GM23248 (cell line): ENCODE data around the gene MRPL14. TPM values are rescaled to one million over a fixed set of nuclear protein-coding genes. Genes with fewer than 3 reads are reported as not detected.

Source experiments
- DNase-seq: peaks from one replicate; pipeline ENCODE4 v3.0.0-alpha.2; 2015
- H2AFZ ChIP-seq: fragments of 200-600 bp; sonication (generic); 2 replicates; pipeline ENCODE4 v1.6.1; 2016; ENCODE audit warnings: antibody characterized with exemption
- H3F3A ChIP-seq: fragments of 200-600 bp; sonication (generic); 2 replicates; pipeline ENCODE4 v1.6.1; 2016; ENCODE audit warnings: mild to moderate bottlenecking, antibody characterized with exemption, mixed run types; ENCODE audit not compliant: insufficient read depth
- H3K27ac ChIP-seq: fragments of 200-600 bp; sonication (generic); 2 replicates; pipeline ENCODE4 v1.5.1; 2016; ENCODE audit warnings: mild to moderate bottlenecking
- H3K27me3 ChIP-seq: fragments of 200-600 bp; sonication (generic); replicated peaks from 2 replicates; pipeline ENCODE4 v1.6.1; 2016; ENCODE audit warnings: mild to moderate bottlenecking; ENCODE audit not compliant: insufficient read depth
- H3K36me3 ChIP-seq: fragments of 200-600 bp; sonication (generic); 2 replicates; pipeline ENCODE4 v1.6.1; 2016; ENCODE audit warnings: low read depth, mild to moderate bottlenecking
- H3K4me1 ChIP-seq: fragments of 200-600 bp; sonication (generic); 2 replicates; pipeline ENCODE4 v1.6.1; 2016; ENCODE audit warnings: mild to moderate bottlenecking; ENCODE audit not compliant: insufficient read depth
- H3K4me2 ChIP-seq: fragments of 200-600 bp; sonication (generic); one replicate; pipeline ENCODE4 v1.6.1; 2016; ENCODE audit warnings: mild to moderate bottlenecking; ENCODE audit not compliant: unreplicated experiment
- H3K4me3 ChIP-seq: fragments of 200-600 bp; sonication (generic); 2 replicates; pipeline ENCODE4 v1.5.1; 2016; ENCODE audit warnings: mild to moderate bottlenecking
- H3K79me2 ChIP-seq: fragments of 200-600 bp; sonication (generic); 2 replicates; pipeline ENCODE4 v1.6.1; 2016; ENCODE audit warnings: mild to moderate bottlenecking; ENCODE audit not compliant: insufficient read depth
- H3K9ac ChIP-seq: fragments of 200-600 bp; sonication (generic); 2 replicates; pipeline ENCODE4 v1.6.1; 2016; ENCODE audit warnings: mild to moderate bottlenecking
- H3K9me2 ChIP-seq: fragments of 200-600 bp; sonication (generic); 2 replicates; pipeline ENCODE4 v1.6.1; 2016; ENCODE audit warnings: mixed run types, mild to moderate bottlenecking, moderate library complexity; ENCODE audit not compliant: insufficient read depth
- H3K9me3 ChIP-seq: fragments of 200-600 bp; sonication (generic); one replicate; pipeline ENCODE4 v1.6.1; 2017; ENCODE audit warnings: low read depth
- H4K20me1 ChIP-seq: fragments of 200-600 bp; sonication (generic); 2 replicates; pipeline ENCODE4 v1.6.0; 2016; ENCODE audit not compliant: insufficient read depth
- EZH2 ChIP-seq: fragments of 200-600 bp; sonication (generic); IDR thresholded peaks from 2 replicates; pipeline ENCODE4 v1.6.1; 2018; ENCODE audit warnings: antibody characterized with exemption, mild to moderate bottlenecking; ENCODE audit not compliant: insufficient read depth, poor library complexity, severe bottlenecking
- WGBS, 2 experiments: methylation state at CpG; one replicate each; pipeline ENCODE4 v1.1.6; 2015 to 2017; ENCODE audit warnings: low lambda C conversion rate in 2 of 2, low coverage in 1 of 2; ENCODE audit errors: missing lambda C conversion rate in 2 of 2; 5-methylcytosine and 5-hydroxymethylcytosine counted together
- in situ Hi-C: fragments of 300-500 bp; cut with MboI; formaldehyde crosslinking; loops from 2 replicates; pipeline ENCODE4 v1.15.0; 2020
- polyA plus RNA-seq: library from polyadenylated mRNA; unstranded; fragments of >200 nt; fragmentation: Nextera tagmentation; extraction: Ambion mirVana; gene quantifications from 2 replicates; pipeline ENCODE4 v1.2.1, GENCODE V29; 2016
- total RNA-seq: library from RNA; depleted of rRNA; stranded (reverse); fragments of >200 nt; shearing (Covaris generic); gene quantifications from 2 replicates; pipeline ENCODE4 v1.2.3, GENCODE V29; 2014; rRNA removed

Gene MRPL14
- total and polyA plus RNA-seq, 2 experiments from 2014 or later = 47.6 to 91.2 TPM

DNA sequence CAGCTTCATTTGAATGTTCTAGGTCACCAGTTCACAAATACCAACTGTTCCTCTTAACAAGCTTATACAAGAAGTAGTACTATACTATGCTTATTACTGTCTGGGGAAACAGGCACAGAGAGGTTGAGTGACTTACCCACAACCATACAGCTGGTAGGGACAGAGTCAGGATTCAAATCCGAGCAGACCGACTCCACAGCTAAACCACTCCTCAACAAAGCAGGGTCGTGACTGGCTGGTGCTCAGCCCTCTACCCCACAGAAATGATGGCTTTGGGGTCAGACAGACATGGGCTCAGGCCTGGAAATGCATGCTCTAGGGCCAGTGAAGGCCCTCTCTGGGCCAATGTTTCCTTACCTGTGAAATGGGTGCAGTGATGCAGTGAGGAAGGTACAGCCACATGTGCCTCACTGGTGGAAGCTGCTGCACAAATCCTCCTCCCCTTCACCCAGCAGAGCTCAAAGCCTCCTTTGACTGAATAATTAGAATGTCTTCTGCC lies 63.6 kb downstream of the MRPL14 start:
- Histone ChIP-seq H3K9me2 (no peaks in the 10 kb centered on the region), H3K79me2 (no peaks in the 10 kb centered on the region)

More for the DNA sequence above, 63.6 kb downstream of the MRPL14 start:
- Histone ChIP-seq H3K4me3 (no peak overlapping the region), H3K36me3 (no peaks in the 10 kb centered on the region), H4K20me1 (no peaks in the 10 kb centered on the region), H3K4me2 (no peak overlapping the region), H3K4me1 (peaks cover 55% of the 10 kb centered on the region), H3K27ac (peak overlapping the region; percentile 65; the same call in 1 of the 2 replicates), H3K27me3 (no peaks in the 10 kb centered on the region), H3K9me3 (no peaks in the 10 kb centered on the region), H3F3A (peaks cover 47% of the 10 kb centered on the region), H2AFZ (no peak overlapping the region), H3K9ac (peak overlapping the region; percentile 48; the same call in 1 of the 2 replicates)
- DNase-seq = no peak
- in situ Hi-C loops = loop anchor here (10.0 kb wide), 1 partner anchor 289 kb away; the partner anchor contains the start of gene VEGFA
- WGBS, 2 experiments = 92 to 97% methylated on average over 3 of the region's 3 CpGs
- TF ChIP-seq EZH2 = no peak

Other genes with a start within 250 kb of the MRPL14 start
- gene TMEM63B, start 102 bp upstream of the MRPL14 start, total RNA-seq = 29.0 and 43.2 TPM in 2 replicates
- 14.1 and 14.3 TPM in 2 replicates for gene TMEM63B, start 102 bp upstream of the MRPL14 start, polyA plus RNA-seq
- gene CAPN11, start 31.4 kb upstream of the MRPL14 start, total RNA-seq = under 0.01 TPM in 1 of 2 replicates, not detected in the other
- gene CAPN11, start 31.4 kb upstream of the MRPL14 start, polyA plus RNA-seq = not detected in 2 replicates
- not detected in 2 replicates for gene MYMX, start 89.5 kb upstream of the MRPL14 start, total RNA-seq
- not detected in 2 replicates for gene MYMX, start 89.5 kb upstream of the MRPL14 start, polyA plus RNA-seq
- 12.2 and 17.1 TPM in 2 replicates for gene SLC29A1, start 96.1 kb upstream of the MRPL14 start, total RNA-seq
- 18.4 and 19.2 TPM in 2 replicates for gene SLC29A1, start 96.1 kb upstream of the MRPL14 start, polyA plus RNA-seq
- 686 and 732 TPM in 2 replicates for gene HSP90AB1, start 119.6 kb upstream of the MRPL14 start, total RNA-seq
- 392 and 395 TPM in 2 replicates for gene HSP90AB1, start 119.6 kb upstream of the MRPL14 start, polyA plus RNA-seq
- 106 and 114 TPM in 2 replicates for gene SLC35B2, start 130.1 kb upstream of the MRPL14 start, total RNA-seq
- 101 and 103 TPM in 2 replicates for gene SLC35B2, start 130.1 kb upstream of the MRPL14 start, polyA plus RNA-seq
- 2.3 and 6.3 TPM in 2 replicates for gene NFKBIE, start 138.1 kb upstream of the MRPL14 start, total RNA-seq
- gene NFKBIE, start 138.1 kb upstream of the MRPL14 start, polyA plus RNA-seq = 3.5 and 4.5 TPM in 2 replicates
- not detected in 2 replicates for gene TMEM151B, start 143.0 kb upstream of the MRPL14 start, total RNA-seq
- not detected in 2 replicates for gene TMEM151B, start 143.0 kb upstream of the MRPL14 start, polyA plus RNA-seq
- gene AARS2, start 185.9 kb upstream of the MRPL14 start, total RNA-seq = 14.4 and 14.7 TPM in 2 replicates
- 5.3 and 6.0 TPM in 2 replicates for gene AARS2, start 185.9 kb upstream of the MRPL14 start, polyA plus RNA-seq
- not detected in 2 replicates for gene SPATS1, start 215.2 kb upstream of the MRPL14 start, total RNA-seq
- gene SPATS1, start 215.2 kb upstream of the MRPL14 start, polyA plus RNA-seq = not detected in 2 replicates